K562 (cell line): Measurements from ENCODE around the gene KRT25.

Source experiments
- CTCF ChIP-seq, 3 experiments: IDR thresholded peaks in 2 of 3; conservative IDR thresholded peaks in 1 of 3; 2 replicates each; pipeline ENCODE4 v1.5.1; 2011 to 2012; ENCODE audit warnings: low read length in 3 of 3, mild to moderate bottlenecking in 3 of 3, control low read depth in 2 of 3, improper control_type of control experiment in 1 of 3, inconsistent platforms in 1 of 3, low read depth in 1 of 3, mixed read lengths in 1 of 3, moderate library complexity in 1 of 3; ENCODE audit not compliant: insufficient read depth in 2 of 3
- EZH2 ChIP-seq: IDR thresholded peaks from 2 replicates; pipeline ENCODE4 v1.6.1; 2012; ENCODE audit warnings: low read depth, mild to moderate bottlenecking, inconsistent platforms, low read length, borderline replicate concordance
- MNT ChIP-seq, 2 experiments: fragments of 450-650 bp; conservative IDR thresholded peaks; 2 replicates each; pipeline ENCODE4 v1.6.1; 2017; ENCODE audit warnings: mild to moderate bottlenecking in 2 of 2, moderate library complexity in 2 of 2
- RAD21 ChIP-seq, 2 experiments: fragments of 250-450 bp in 1 of 2; fragments of 450-650 bp in 1 of 2; sonication (Bioruptor Pico) in 1 of 2; formaldehyde crosslinking in 1 of 2; IDR thresholded peaks in 1 of 2; conservative IDR thresholded peaks in 1 of 2; 2 replicates each; pipeline versions ENCODE4 v1.4.0 to v1.8.0; 2020 to 2022; ENCODE audit warnings: mild to moderate bottlenecking in 2 of 2, moderate library complexity in 1 of 2
- REST ChIP-seq, 2 experiments: fragments of 450-650 bp; formaldehyde crosslinking in 1 of 2; IDR thresholded peaks; 2 replicates each; pipeline versions ENCODE4 v1.4.0 to v1.6.1; 2014 to 2020; ENCODE audit warnings: mild to moderate bottlenecking in 2 of 2, borderline replicate concordance in 1 of 2, low read depth in 1 of 2
- SP1 ChIP-seq: sonication (generic); formaldehyde crosslinking; IDR thresholded peaks from 2 replicates; pipeline ENCODE4 v1.8.1; 2022; ENCODE audit warnings: mild to moderate bottlenecking, missing genetic modification reagents
- TF ChIP-seq, protein P1 (sequence below): sonication (generic); formaldehyde crosslinking; IDR thresholded peaks from 2 replicates; pipeline ENCODE4 v1.8.0; 2023; ENCODE audit warnings: mild to moderate bottlenecking, missing genetic modification reagents
- TF ChIP-seq, protein P2 (sequence below): sonication (generic); formaldehyde crosslinking; IDR thresholded peaks from 2 replicates; pipeline ENCODE4 v1.4.0; 2020; ENCODE audit warnings: mild to moderate bottlenecking, missing genetic modification reagents

- no peak for TF ChIP-seq SP1
- TF ChIP-seq, protein P1, sequence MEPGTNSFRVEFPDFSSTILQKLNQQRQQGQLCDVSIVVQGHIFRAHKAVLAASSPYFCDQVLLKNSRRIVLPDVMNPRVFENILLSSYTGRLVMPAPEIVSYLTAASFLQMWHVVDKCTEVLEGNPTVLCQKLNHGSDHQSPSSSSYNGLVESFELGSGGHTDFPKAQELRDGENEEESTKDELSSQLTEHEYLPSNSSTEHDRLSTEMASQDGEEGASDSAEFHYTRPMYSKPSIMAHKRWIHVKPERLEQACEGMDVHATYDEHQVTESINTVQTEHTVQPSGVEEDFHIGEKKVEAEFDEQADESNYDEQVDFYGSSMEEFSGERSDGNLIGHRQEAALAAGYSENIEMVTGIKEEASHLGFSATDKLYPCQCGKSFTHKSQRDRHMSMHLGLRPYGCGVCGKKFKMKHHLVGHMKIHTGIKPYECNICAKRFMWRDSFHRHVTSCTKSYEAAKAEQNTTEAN (CRISPR knock-in tag) = no peak
- TF ChIP-seq CTCF (IDR thresholded peaks at IDR 0.05 in 2 of 3, conservative IDR thresholded peaks at IDR 0.05 in 1 of 3; ENCODE audit: insufficient read depth in 2 of 3, low read depth in 1 of 3, low read length in 3 of 3) = no peak
- TF ChIP-seq MNT (conservative IDR thresholded peaks at IDR 0.05) = no peak
- TF ChIP-seq EZH2 = no peak
- no peak for TF ChIP-seq REST (IDR thresholded peaks at IDR 0.05; ENCODE audit: borderline replicate concordance)
- TF ChIP-seq REST (CRISPR knock-in tag; IDR thresholded peaks at IDR 0.05; ENCODE audit: low read depth) = no peak
- TF ChIP-seq, protein P2, sequence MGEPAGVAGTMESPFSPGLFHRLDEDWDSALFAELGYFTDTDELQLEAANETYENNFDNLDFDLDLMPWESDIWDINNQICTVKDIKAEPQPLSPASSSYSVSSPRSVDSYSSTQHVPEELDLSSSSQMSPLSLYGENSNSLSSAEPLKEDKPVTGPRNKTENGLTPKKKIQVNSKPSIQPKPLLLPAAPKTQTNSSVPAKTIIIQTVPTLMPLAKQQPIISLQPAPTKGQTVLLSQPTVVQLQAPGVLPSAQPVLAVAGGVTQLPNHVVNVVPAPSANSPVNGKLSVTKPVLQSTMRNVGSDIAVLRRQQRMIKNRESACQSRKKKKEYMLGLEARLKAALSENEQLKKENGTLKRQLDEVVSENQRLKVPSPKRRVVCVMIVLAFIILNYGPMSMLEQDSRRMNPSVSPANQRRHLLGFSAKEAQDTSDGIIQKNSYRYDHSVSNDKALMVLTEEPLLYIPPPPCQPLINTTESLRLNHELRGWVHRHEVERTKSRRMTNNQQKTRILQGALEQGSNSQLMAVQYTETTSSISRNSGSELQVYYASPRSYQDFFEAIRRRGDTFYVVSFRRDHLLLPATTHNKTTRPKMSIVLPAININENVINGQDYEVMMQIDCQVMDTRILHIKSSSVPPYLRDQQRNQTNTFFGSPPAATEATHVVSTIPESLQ (CRISPR knock-in tag) = no peak
- TF ChIP-seq RAD21 (CRISPR knock-in tag; conservative IDR thresholded peaks at IDR 0.05 in 1 of 2, IDR thresholded peaks at IDR 0.05 in 1 of 2) = no peak
These were observed 44.7 kb upstream of the KRT25 start, which contains the start of gene KRT28 for GRCh38 chr17:40799859-40800258.
